HG03045 (cell line): ENCODE data around the gene CUL2.
"Not testable (repeated sequence)": the region's sequence is repeated elsewhere in the genome, so short reads cannot be mapped to it uniquely, and the experiment has no call there.

Experiments
- ATAC-seq: cut with Tn5 transposase; IDR thresholded peaks from one replicate; pipeline ENCODE4 v1.9.1; 2021; ENCODE audit warnings: mild to moderate bottlenecking, moderate library complexity; ENCODE audit not compliant: unreplicated experiment

Gene CUL2

GRCh38 chr10:35080261-35080660 lies 9.9 kb downstream of the CUL2 start:
- ATAC-seq, result not testable (repeated sequence)

- no peak for ATAC-seq
These were observed 10.4 kb downstream of the CUL2 start for GRCh38 chr10:35079763-35080162.

GRCh38 chr10:35079265-35079664 lies 10.9 kb downstream of the CUL2 start:
- no peak for ATAC-seq

- no peak for ATAC-seq
These were observed 14.9 kb downstream of the CUL2 start for GRCh38 chr10:35075228-35075627.

- ATAC-seq, result no peak
These were observed 15.9 kb downstream of the CUL2 start for GRCh38 chr10:35074266-35074665.

- ATAC-seq, result no peak
These were observed 19.6 kb downstream of the CUL2 start for GRCh38 chr10:35070521-35070920.

- no peak for ATAC-seq
These were observed 26.2 kb downstream of the CUL2 start for GRCh38 chr10:35063837-35064454.

- ATAC-seq, result no peak
These were observed 30.7 kb downstream of the CUL2 start for GRCh38 chr10:35059481-35059880.

- no peak for ATAC-seq
These were observed 31.5 kb downstream of the CUL2 start for GRCh38 chr10:35058686-35059085.

- no peak for ATAC-seq
These were observed 32.0 kb downstream of the CUL2 start for GRCh38 chr10:35058134-35058533.

- no peak for ATAC-seq
These were observed 33.5 kb downstream of the CUL2 start for GRCh38 chr10:35056686-35057085.

GRCh38 chr10:35056133-35056532 lies 34.0 kb downstream of the CUL2 start:
- no peak for ATAC-seq

GRCh38 chr10:35050568-35050967 lies 39.6 kb downstream of the CUL2 start:
- ATAC-seq, result no peak

- no peak for ATAC-seq
These were observed 44.1 kb downstream of the CUL2 start for GRCh38 chr10:35046074-35046473.

GRCh38 chr10:35045275-35045674 lies 44.9 kb downstream of the CUL2 start:
- not testable (repeated sequence) for ATAC-seq

- no peak for ATAC-seq
These were observed 46.3 kb downstream of the CUL2 start for GRCh38 chr10:35043796-35044344.

- ATAC-seq, result no peak
These were observed 47.4 kb downstream of the CUL2 start for GRCh38 chr10:35042783-35043182.

GRCh38 chr10:35041502-35041879 lies 48.6 kb downstream of the CUL2 start:
- ATAC-seq, result no peak

GRCh38 chr10:35040760-35041501 lies 49.2 kb downstream of the CUL2 start:
- no peak for ATAC-seq

- ATAC-seq, result no peak
These were observed 53.0 kb downstream of the CUL2 start for GRCh38 chr10:35037104-35037503.

GRCh38 chr10:35035606-35036005 lies 54.5 kb downstream of the CUL2 start:
- ATAC-seq, result no peak

GRCh38 chr10:35027567-35027966 lies 62.6 kb downstream of the CUL2 start:
- no peak for ATAC-seq
